Dermis microvascular lymphatic vessel endothelial cell (primary cell): ENCODE measurements around the gene PRIM2. TPM values are rescaled to one million over a fixed set of nuclear protein-coding genes. Genes with fewer than 3 reads are reported as not detected.
A peak's percentile ranks its signal among the peaks of the same experiment; 100 is the strongest.
"Not testable (repeated sequence)": the region's sequence is repeated elsewhere in the genome, so short reads cannot be mapped to it uniquely, and the experiment has no call there.

Experiments used
- DNase-seq, 2 donors: peaks; one replicate each; pipeline versions ENCODE4 v3.0.0 to v3.0.0-alpha.2; 2010; ENCODE audit warnings: low read depth in 2 of 2
- total RNA-seq: library from RNA; depleted of rRNA; stranded (reverse); fragments of >200 nt; gene quantifications from 2 replicates; pipeline ENCODE4 v1.2.1, GENCODE V29; 2014

Gene PRIM2
- total RNA-seq, 1 donor from 2014 or later: 17.1 TPM

- not testable (repeated sequence) for DNase-seq
These were observed 183.1 kb downstream of the PRIM2 start for GRCh38 chr6:57500368-57501021.

- DNase-seq: not testable (repeated sequence)
These were observed 185.0 kb downstream of the PRIM2 start for GRCh38 chr6:57502387-57502786.

GRCh38 chr6:57505251-57505650 lies 187.8 kb downstream of the PRIM2 start:
- DNase-seq: peak in 1 of 2 donors; percentile 11

GRCh38 chr6:57510390-57510789 lies 193.0 kb downstream of the PRIM2 start:
- not testable (repeated sequence) for DNase-seq

GRCh38 chr6:57515171-57515570 lies 197.7 kb downstream of the PRIM2 start:
- DNase-seq: not testable (repeated sequence)

GRCh38 chr6:57515845-57516244 lies 198.4 kb downstream of the PRIM2 start:
- DNase-seq: not testable (repeated sequence)

- not testable (repeated sequence) for DNase-seq
These were observed 199.3 kb downstream of the PRIM2 start for GRCh38 chr6:57516776-57517175.

- DNase-seq: not testable (repeated sequence)
These were observed 201.8 kb downstream of the PRIM2 start for GRCh38 chr6:57519198-57519597.

GRCh38 chr6:57521085-57521484 lies 203.7 kb downstream of the PRIM2 start:
- DNase-seq: peak; percentile 4 to 37

GRCh38 chr6:57523221-57523620 lies 205.8 kb downstream of the PRIM2 start:
- DNase-seq: not testable (repeated sequence)

GRCh38 chr6:57529755-57530154 lies 212.3 kb downstream of the PRIM2 start:
- not testable (repeated sequence) for DNase-seq

- not testable (repeated sequence) for DNase-seq
These were observed 215.2 kb downstream of the PRIM2 start for GRCh38 chr6:57532660-57533059.

- not testable (repeated sequence) for DNase-seq
These were observed 217.7 kb downstream of the PRIM2 start for GRCh38 chr6:57535121-57535520.

GRCh38 chr6:57535994-57536393 lies 218.6 kb downstream of the PRIM2 start:
- peak in 1 of 2 donors; percentile 42 for DNase-seq

GRCh38 chr6:57537916-57538315 lies 220.5 kb downstream of the PRIM2 start:
- not testable (repeated sequence) for DNase-seq

GRCh38 chr6:57551961-57552360 lies 234.5 kb downstream of the PRIM2 start:
- DNase-seq: not testable (repeated sequence)

- not testable (repeated sequence) for DNase-seq
These were observed 240.4 kb downstream of the PRIM2 start for GRCh38 chr6:57557855-57558254.

GRCh38 chr6:57559170-57559569 lies 241.7 kb downstream of the PRIM2 start:
- DNase-seq: not testable (repeated sequence)

- not testable (repeated sequence) for DNase-seq
These were observed 244.8 kb downstream of the PRIM2 start for GRCh38 chr6:57562233-57562632.

- DNase-seq: not testable (repeated sequence)
These were observed 254.7 kb downstream of the PRIM2 start for GRCh38 chr6:57572119-57572518.

GRCh38 chr6:57572844-57573243 lies 255.4 kb downstream of the PRIM2 start:
- not testable (repeated sequence) for DNase-seq

GRCh38 chr6:57577023-57577422 lies 259.6 kb downstream of the PRIM2 start:
- not testable (repeated sequence) for DNase-seq

- DNase-seq: not testable (repeated sequence)
These were observed 262.1 kb downstream of the PRIM2 start for GRCh38 chr6:57579489-57579888.
